Peyer's patch (tissue), 4 donors: Measurements from ENCODE around the gene TSSC4.

ENCODE experiments used
- POLR2A ChIP-seq, 2 donors: fragments of 450-650 bp; IDR thresholded peaks; one replicate each; pipeline ENCODE4 v1.5.1; 2017; ENCODE audit warnings: antibody characterized with exemption in 2 of 2, mild to moderate bottlenecking in 2 of 2, moderate library complexity in 2 of 2
- TF ChIP-seq, protein P1 (sequence below), 6 experiments: fragments of 450-650 bp in 4 of 6; fragments of 200-600 bp in 2 of 6; sonication (generic) in 1 of 6; IDR thresholded peaks; one replicate each; pipeline ENCODE4 v1.5.1; 2017 to 2019; ENCODE audit warnings: antibody characterized with exemption in 6 of 6, mild to moderate bottlenecking in 3 of 6, moderate library complexity in 1 of 6

DNA sequence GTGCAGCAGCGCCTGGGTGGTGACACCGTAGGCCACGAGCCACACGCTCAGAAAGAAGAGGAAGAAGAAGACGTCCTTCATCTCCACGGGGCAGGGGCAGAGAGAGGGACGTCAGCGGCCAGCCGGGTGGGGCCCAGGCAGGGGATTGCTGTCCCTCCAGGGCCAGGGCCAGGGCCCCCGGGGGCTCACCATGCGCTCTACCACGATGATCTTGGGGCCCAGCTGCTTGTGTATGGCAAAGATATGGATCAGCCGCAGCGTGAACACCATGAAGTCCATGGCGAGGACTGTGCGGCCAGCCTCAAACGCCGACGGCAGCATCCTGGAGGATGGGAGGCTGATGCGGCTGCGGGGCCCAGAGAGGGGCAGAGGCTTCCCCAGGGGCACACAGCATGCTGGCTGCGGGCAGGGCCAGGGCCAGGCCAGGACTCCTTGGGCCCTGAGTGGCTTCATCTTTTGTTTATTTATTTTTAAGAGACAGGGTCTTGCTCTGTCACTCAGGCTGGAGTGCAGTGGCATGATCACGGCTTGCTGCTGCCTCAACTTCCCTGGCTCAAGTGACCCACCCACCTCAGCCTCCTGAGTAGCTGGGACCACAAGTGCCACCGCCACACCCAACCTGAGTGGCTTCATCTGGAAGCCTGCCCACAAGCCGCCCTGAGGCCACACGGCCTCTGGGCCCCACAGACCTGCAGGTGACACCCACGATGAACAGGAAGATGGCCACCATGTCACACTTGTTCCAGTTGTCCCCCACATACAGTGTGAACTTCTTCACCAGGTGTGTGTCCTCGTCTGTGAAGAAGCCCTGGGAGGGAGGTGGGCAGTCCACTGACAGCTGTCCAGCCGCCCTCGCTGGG is 11.1 kb downstream of the TSSC4 start:
- TF ChIP-seq, protein P1, sequence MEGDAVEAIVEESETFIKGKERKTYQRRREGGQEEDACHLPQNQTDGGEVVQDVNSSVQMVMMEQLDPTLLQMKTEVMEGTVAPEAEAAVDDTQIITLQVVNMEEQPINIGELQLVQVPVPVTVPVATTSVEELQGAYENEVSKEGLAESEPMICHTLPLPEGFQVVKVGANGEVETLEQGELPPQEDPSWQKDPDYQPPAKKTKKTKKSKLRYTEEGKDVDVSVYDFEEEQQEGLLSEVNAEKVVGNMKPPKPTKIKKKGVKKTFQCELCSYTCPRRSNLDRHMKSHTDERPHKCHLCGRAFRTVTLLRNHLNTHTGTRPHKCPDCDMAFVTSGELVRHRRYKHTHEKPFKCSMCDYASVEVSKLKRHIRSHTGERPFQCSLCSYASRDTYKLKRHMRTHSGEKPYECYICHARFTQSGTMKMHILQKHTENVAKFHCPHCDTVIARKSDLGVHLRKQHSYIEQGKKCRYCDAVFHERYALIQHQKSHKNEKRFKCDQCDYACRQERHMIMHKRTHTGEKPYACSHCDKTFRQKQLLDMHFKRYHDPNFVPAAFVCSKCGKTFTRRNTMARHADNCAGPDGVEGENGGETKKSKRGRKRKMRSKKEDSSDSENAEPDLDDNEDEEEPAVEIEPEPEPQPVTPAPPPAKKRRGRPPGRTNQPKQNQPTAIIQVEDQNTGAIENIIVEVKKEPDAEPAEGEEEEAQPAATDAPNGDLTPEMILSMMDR (IDR thresholded peaks at IDR 0.05), result no peak
- TF ChIP-seq POLR2A (IDR thresholded peaks at IDR 0.05), result no peak
